HepG2 (cell line): Measurements from ENCODE around the gene ABHD17C. TPM values are rescaled to one million over a fixed set of nuclear protein-coding genes. Genes with fewer than 3 reads are reported as not detected.

Experiments
- AGO2 ChIP-seq: fragments of 200-400 bp; formaldehyde crosslinking; optimal IDR thresholded peaks from 2 replicates; pipeline ENCODE3; 2017; ENCODE audit warnings: mild to moderate bottlenecking, low read depth, low read length, moderate library complexity
- ATF4 ChIP-seq, 2 experiments: fragments of 450-650 bp in 1 of 2; sonication (generic) in 1 of 2; formaldehyde crosslinking; IDR thresholded peaks; 2 replicates each; pipeline versions ENCODE4 v1.5.0 to v1.8.0; 2020 to 2022; ENCODE audit warnings: mild to moderate bottlenecking in 1 of 2, missing genetic modification reagents in 1 of 2
- CCDC6 ChIP-seq: sonication (generic); formaldehyde crosslinking; IDR thresholded peaks from 2 replicates; pipeline ENCODE4 v1.8.1; 2022; ENCODE audit warnings: mild to moderate bottlenecking, missing genetic modification reagents, moderate library complexity
- DR1 ChIP-seq: sonication (generic); formaldehyde crosslinking; IDR thresholded peaks from 2 replicates; pipeline ENCODE4 v1.8.0; 2021; ENCODE audit warnings: mild to moderate bottlenecking, missing genetic modification reagents, inconsistent platforms
- FOXK2 ChIP-seq: fragments of 450-650 bp; IDR thresholded peaks from 2 replicates; pipeline ENCODE4 v1.6.1; 2016
- FOXP1 ChIP-seq, 2 experiments: fragments of 450-650 bp in 1 of 2; IDR thresholded peaks; 2 replicates each; pipeline ENCODE4 v1.6.1; 2017 to 2018; ENCODE audit warnings: antibody characterized with exemption in 1 of 2
- HNRNPLL ChIP-seq: fragments of 200-400 bp; formaldehyde crosslinking; IDR thresholded peaks from 2 replicates; pipeline ENCODE4 v1.6.1; 2017; ENCODE audit warnings: mild to moderate bottlenecking, low read depth, low read length; ENCODE audit not compliant: poor library complexity, severe bottlenecking
- HOXA3 ChIP-seq: sonication (generic); formaldehyde crosslinking; IDR thresholded peaks from 2 replicates; pipeline ENCODE4 v1.5.0; 2020; ENCODE audit warnings: missing genetic modification reagents
- MAZ ChIP-seq, 2 experiments: sonication (generic) in 1 of 2; formaldehyde crosslinking in 1 of 2; IDR thresholded peaks; 2 replicates each; pipeline versions ENCODE4 v1.5.0 to v1.6.1; 2012 to 2020; ENCODE audit warnings: low read depth in 2 of 2, mild to moderate bottlenecking in 2 of 2, borderline replicate concordance in 1 of 2, improper control_type of control experiment in 1 of 2, low read length in 1 of 2, missing genetic modification reagents in 1 of 2, moderate library complexity in 1 of 2
- PATZ1 ChIP-seq: sonication (generic); formaldehyde crosslinking; IDR thresholded peaks from 2 replicates; pipeline ENCODE4 v1.4.0; 2020; ENCODE audit warnings: missing genetic modification reagents
- RBFOX2 ChIP-seq: fragments of 200-400 bp; formaldehyde crosslinking; IDR thresholded peaks from 2 replicates; pipeline ENCODE4 v1.6.1; 2017; ENCODE audit warnings: low read depth, mild to moderate bottlenecking, low read length
- RNF219 ChIP-seq: sonication (generic); formaldehyde crosslinking; IDR thresholded peaks from 2 replicates; pipeline ENCODE4 v1.5.0; 2020; ENCODE audit warnings: mild to moderate bottlenecking, missing genetic modification reagents
- SAP130 ChIP-seq: IDR thresholded peaks from 2 replicates; pipeline ENCODE4 v1.6.1; 2016; ENCODE audit warnings: low read depth
- SMYD3 ChIP-seq: sonication (generic); formaldehyde crosslinking; IDR thresholded peaks from 2 replicates; pipeline ENCODE4 v1.8.1; 2023; ENCODE audit warnings: mild to moderate bottlenecking, missing genetic modification reagents
- SRF ChIP-seq: IDR thresholded peaks from 2 replicates; pipeline ENCODE4 v1.6.1; 2011; ENCODE audit warnings: mild to moderate bottlenecking, low read depth, low read length, moderate library complexity
- SRY ChIP-seq: sonication (generic); formaldehyde crosslinking; IDR thresholded peaks from 2 replicates; pipeline ENCODE4 v1.8.0; 2022; ENCODE audit warnings: mild to moderate bottlenecking, missing genetic modification reagents
- TFDP1 ChIP-seq: IDR thresholded peaks from 2 replicates; pipeline ENCODE4 v1.6.1; 2016; ENCODE audit warnings: missing compliant biosample characterization, missing genetic modification reagents, borderline replicate concordance
- ZNF281 ChIP-seq: sonication (generic); formaldehyde crosslinking; IDR thresholded peaks from 2 replicates; pipeline ENCODE4 v1.4.0; 2020; ENCODE audit warnings: missing genetic modification reagents, borderline replicate concordance
- ZNF563 ChIP-seq: sonication (generic); formaldehyde crosslinking; IDR thresholded peaks from 2 replicates; pipeline ENCODE4 v1.8.0; 2022; ENCODE audit warnings: mild to moderate bottlenecking, moderate library complexity, missing genetic modification reagents
- polyA plus RNA-seq, 8 experiments: library from polyadenylated mRNA; depleted of rRNA in 3 of 8; stranded (reverse) in 7 of 8; unstranded in 1 of 8; fragments of >200 nt; fragmentation: Illumina TruSeq in 4 of 8; extraction: Trizol in 4 of 8; gene quantifications; 2 replicates each; pipeline versions ENCODE4 v1.2.1 to v1.2.3, GENCODE V29; 2011 to 2016; ENCODE audit warnings: low read depth in 4 of 8, missing spikeins in 1 of 8, mixed read lengths in 1 of 8; ENCODE audit not compliant: insufficient read depth in 1 of 8
- total RNA-seq, 5 experiments: library from RNA; depleted of rRNA; stranded (reverse); fragments of >200 nt; fragmentation: Illumina TruSeq; extraction: Trizol; gene quantifications; 2 replicates each; pipeline ENCODE4 v1.2.3, GENCODE V29; 2016; ENCODE audit warnings: low read depth in 1 of 5

Gene ABHD17C
- total and polyA plus RNA-seq, 2 of the 13 experiments (the other 11 are each of a cell fraction or from before 2014, with no cell fraction given) = 2.9 to 3.9 TPM

GRCh38 chr15:80778964-80779657 is 84.0 kb downstream of the ABHD17C start, which contains the start of gene CEMIP (continued):
- TF ChIP-seq HNRNPLL (peak; percentile 74), HOXA3 (CRISPR knock-in tag) (peak; percentile 53; the same call in 1 of the 2 replicates), FOXP1 (IDR thresholded peaks at IDR 0.05) (no peak), FOXP1 (CRISPR knock-in tag; IDR thresholded peaks at IDR 0.05) (no peak), SRY (0 out of 2 replicates have a peak, but pooled peaks have one; percentile 24), MAZ (IDR thresholded peaks at IDR 0.05; ENCODE audit: borderline replicate concordance, low read depth, low read length) (peak; percentile 70; the same call in 1 of the 2 replicates), MAZ (CRISPR knock-in tag; IDR thresholded peaks at IDR 0.05; ENCODE audit: low read depth) (peak; percentile 67), DR1 (CRISPR knock-in tag) (peak; percentile 62), FOXK2 (no peak), ZNF281 (no peak), AGO2 (peak; percentile 30), SAP130 (CRISPR knock-in tag) (peak; percentile 21; the same call in 1 of the 2 replicates), TFDP1 (CRISPR knock-in tag) (peak; percentile 62), SMYD3 (CRISPR knock-in tag) (0 out of 2 replicates have a peak, but pooled peaks have one; percentile 40), SRF (no peak), CCDC6 (0 out of 2 replicates have a peak, but pooled peaks have one; percentile 37), PATZ1 (CRISPR knock-in tag) (peak; percentile 97), ZNF563 (0 out of 2 replicates have a peak, but pooled peaks have one; percentile 28), RBFOX2 (peak; percentile 91), ATF4 (CRISPR knock-in tag; IDR thresholded peaks at IDR 0.05) (no peak), RNF219 (CRISPR knock-in tag) (no peak)
